Naive thymus-derived CD4-positive, alpha-beta T cell (primary cell): ENCODE measurements around the gene PPM1H. TPM values are rescaled to one million over a fixed set of nuclear protein-coding genes. Genes with fewer than 3 reads are reported as not detected.

ENCODE experiments used
- ATAC-seq: fragments of 150-1000 bp; cut with Tn5 transposase; 2 replicates; pipeline ENCODE4 v1.10.0; 2021; ENCODE audit warnings: mild to moderate bottlenecking, moderate library complexity
- CTCF ChIA-PET: fragments of 350-600 bp; sonication (Branson Sonifier 250); formaldehyde crosslinking; loops from one replicate; lab custom pipeline; 2021; ENCODE audit warnings: antibody characterized with exemption; lab: Charles Lee
- POLR2A ChIA-PET: fragments of 350-600 bp; sonication (Branson Sonifier 250); formaldehyde crosslinking; loops from one replicate; lab custom pipeline; 2021; ENCODE audit warnings: antibody characterized with exemption, inconsistent platforms; lab: Charles Lee
- DNase-seq, 9 donors: peaks; one replicate each; pipeline versions ENCODE4 v3.0.0 to v3.0.0-alpha.2; 2020 to 2022; ENCODE audit warnings: mixed read lengths in 1 of 9
- H3K27ac ChIP-seq: one replicate; pipeline ENCODE4 v1.7.0; 2013; ENCODE audit warnings: mild to moderate bottlenecking, low read depth, low read length, moderate library complexity
- H3K27me3 ChIP-seq, 2 donors: one replicate each; pipeline ENCODE4 v1.7.0; 2013; ENCODE audit warnings: low read length in 2 of 2, mild to moderate bottlenecking in 2 of 2, moderate library complexity in 2 of 2; ENCODE audit not compliant: control insufficient read depth in 2 of 2, insufficient read depth in 2 of 2
- H3K36me3 ChIP-seq, 3 experiments: 1 replicate in 2 of 3; 2 replicates in 1 of 3; pipeline ENCODE4 v1.7.0; 2013; ENCODE audit warnings: low read length in 3 of 3, mild to moderate bottlenecking in 3 of 3, moderate library complexity in 1 of 3; ENCODE audit not compliant: insufficient read depth in 3 of 3, control insufficient read depth in 2 of 3
- H3K4me1 ChIP-seq, 2 donors: one replicate each; pipeline ENCODE4 v1.7.0; 2013; ENCODE audit warnings: low read length in 2 of 2, mild to moderate bottlenecking in 2 of 2, moderate library complexity in 1 of 2; ENCODE audit not compliant: control insufficient read depth in 2 of 2, insufficient read depth in 2 of 2
- H3K4me3 ChIP-seq: 2 replicates; pipeline ENCODE4 v1.7.0; 2013; ENCODE audit warnings: mild to moderate bottlenecking, low read length
- H3K9me3 ChIP-seq, 3 experiments: 1 replicate in 2 of 3; 2 replicates in 1 of 3; pipeline ENCODE4 v1.7.0; 2013; ENCODE audit warnings: low read length in 3 of 3; ENCODE audit not compliant: control insufficient read depth in 2 of 3
- H3K27ac Mint-ChIP-seq, 9 donors: one replicate each; pipeline ENCODE4 v1.8.0; 2020 to 2022; ENCODE audit warnings: mixed read lengths in 9 of 9, mild to moderate bottlenecking in 8 of 9, moderate library complexity in 5 of 9, inconsistent platforms in 2 of 9
- H3K27me3 Mint-ChIP-seq, 5 donors: one replicate each; pipeline ENCODE4 v1.8.0; 2021 to 2022; ENCODE audit warnings: mixed read lengths in 5 of 5, mild to moderate bottlenecking in 1 of 5
- H3K36me3 Mint-ChIP-seq, 5 donors: one replicate each; pipeline ENCODE4 v1.8.0; 2020 to 2022; ENCODE audit warnings: mixed read lengths in 5 of 5, mild to moderate bottlenecking in 3 of 5, inconsistent platforms in 1 of 5
- H3K4me1 Mint-ChIP-seq, 7 donors: one replicate each; pipeline ENCODE4 v1.8.0; 2020 to 2022; ENCODE audit warnings: mixed read lengths in 7 of 7, mild to moderate bottlenecking in 3 of 7, inconsistent platforms in 1 of 7
- H3K4me3 Mint-ChIP-seq, 10 donors: one replicate each; pipeline ENCODE4 v1.8.0; 2020 to 2022; ENCODE audit warnings: mild to moderate bottlenecking in 10 of 10, mixed read lengths in 10 of 10, moderate library complexity in 6 of 10, inconsistent platforms in 2 of 10
- H3K9me3 Mint-ChIP-seq, 11 donors: one replicate each; pipeline ENCODE4 v1.8.0; 2020 to 2022; ENCODE audit warnings: mixed read lengths in 11 of 11, mild to moderate bottlenecking in 4 of 11, inconsistent platforms in 1 of 11, moderate library complexity in 1 of 11
- intact Hi-C, 2 donors: fragments of 100-400 bp; cut with micrococcal nuclease; formaldehyde crosslinking; loops; one replicate each; pipeline ENCODE4 v1.15.1; 2023
- polyA plus RNA-seq, 2 donors: library from polyadenylated mRNA; unstranded; fragments of 300-500 nt; fragmentation: Illumina TruSeq; gene quantifications; one replicate each; pipeline ENCODE4 v1.2.3, GENCODE V29; 2021
- total RNA-seq, 6 experiments: library from RNA in 5 of 6; stranded (reverse) in 5 of 6; gene quantifications; 1 replicate in 5 of 6; 2 replicates in 1 of 6; pipeline ENCODE4 v1.2.3 and lab custom pipeline; 2021 to 2026

PPM1H gene
- total and polyA plus RNA-seq, 7 experiments from 2014 or later, result 0.08 to 2.1 (median 0.34) TPM; not detected in 4

- H3K36me3 Mint-ChIP-seq, result no peaks in the 10 kb centered on the region
Measured at GRCh38 chr12:62720025-62720424, 214.9 kb downstream of the PPM1H start.

GRCh38 chr12:62718762-62719426, 216.1 kb downstream of the PPM1H start:
- Mint-ChIP-seq H3K9me3 (no peaks in the 10 kb centered on the region), H3K27me3 (peaks cover 0 to 5% (median 0%) of the 10 kb centered on the region in 5 donors), H3K27ac (no peak overlapping the region), H3K36me3 (no peaks in the 10 kb centered on the region), H3K4me1 (no peaks in the 10 kb centered on the region), H3K4me3 (no peak overlapping the region)
- H3K27me3 ChIP-seq, result no peaks in the 10 kb centered on the region
- DNase-seq (no peak), ATAC-seq (no peak)
- H3K4me3 ChIP-seq, result no peak overlapping the region
- ChIA-PET POLR2A (no interaction called here), CTCF (interaction anchor here (0.6 kb wide), 1 partner anchor 13 kb away, joined by 4 read pairs; no protein-coding TSS in a partner anchor)
- no peaks in the 10 kb centered on the region for H3K9me3 ChIP-seq
- no peaks in the 10 kb centered on the region for H3K36me3 ChIP-seq
- H3K4me1 ChIP-seq, result no peaks in the 10 kb centered on the region
- no peak overlapping the region for H3K27ac ChIP-seq
- intact Hi-C loops, result loop anchor here in 1 of 2 donors (10.0 kb wide), 1 partner anchor 114 kb away; no protein-coding TSS in a partner anchor

More at GRCh38 chr12:62720025-62720424, 214.9 kb downstream of the PPM1H start:
- CTCF ChIA-PET, result no interaction called here
- no peaks in the 10 kb centered on the region for H3K36me3 ChIP-seq
- no peak for DNase-seq
- H3K27ac Mint-ChIP-seq, result no peak overlapping the region
- H3K4me3 ChIP-seq, result no peak overlapping the region
- no peaks in the 10 kb centered on the region for H3K9me3 ChIP-seq
- ATAC-seq, result no peak
- H3K27me3 ChIP-seq, result no peaks in the 10 kb centered on the region
- no peak overlapping the region for H3K27ac ChIP-seq
- no peak overlapping the region for H3K4me3 Mint-ChIP-seq
- H3K27me3 Mint-ChIP-seq, result peaks cover 0 to 5% (median 0%) of the 10 kb centered on the region in 5 donors
- H3K4me1 ChIP-seq, result no peaks in the 10 kb centered on the region
- H3K4me1 Mint-ChIP-seq, result no peaks in the 10 kb centered on the region
- H3K9me3 Mint-ChIP-seq, result no peaks in the 10 kb centered on the region
- POLR2A ChIA-PET, result no interaction called here
- intact Hi-C loops, result no loop called here

GRCh38 chr12:62717643-62718042, 217.3 kb downstream of the PPM1H start:
- Mint-ChIP-seq H3K27me3 (peaks cover 0 to 5% (median 0%) of the 10 kb centered on the region in 5 donors), H3K9me3 (no peaks in the 10 kb centered on the region), H3K4me3 (no peak overlapping the region), H3K27ac (no peak overlapping the region), H3K4me1 (no peaks in the 10 kb centered on the region), H3K36me3 (no peaks in the 10 kb centered on the region)
- ChIA-PET CTCF (no interaction called here), POLR2A (no interaction called here)
- H3K36me3 ChIP-seq, result no peaks in the 10 kb centered on the region
- H3K9me3 ChIP-seq, result no peaks in the 10 kb centered on the region
- DNase-seq (no peak), ATAC-seq (no peak)
- intact Hi-C loops, result loop anchor here in 1 of 2 donors (10.0 kb wide), 1 partner anchor 113 kb away; no protein-coding TSS in a partner anchor
- no peak overlapping the region for H3K27ac ChIP-seq
- H3K27me3 ChIP-seq, result no peaks in the 10 kb centered on the region
- no peaks in the 10 kb centered on the region for H3K4me1 ChIP-seq
- no peak overlapping the region for H3K4me3 ChIP-seq

GRCh38 chr12:62716866-62717525, 218.0 kb downstream of the PPM1H start:
- no peaks in the 10 kb centered on the region for H3K9me3 Mint-ChIP-seq
- H3K36me3 Mint-ChIP-seq, result no peaks in the 10 kb centered on the region
- Histone ChIP-seq H3K4me1 (no peaks in the 10 kb centered on the region), H3K4me3 (no peak overlapping the region), H3K27me3 (no peaks in the 10 kb centered on the region), H3K36me3 (no peaks in the 10 kb centered on the region), H3K27ac (no peak overlapping the region), H3K9me3 (no peaks in the 10 kb centered on the region)
- ChIA-PET POLR2A (no interaction called here), CTCF (interaction anchor here (0.6 kb wide), 1 partner anchor 178 kb away, joined by 3 read pairs; no protein-coding TSS in a partner anchor)
- peaks cover 0 to 5% (median 0%) of the 10 kb centered on the region in 5 donors for H3K27me3 Mint-ChIP-seq
- no peak overlapping the region for H3K4me3 Mint-ChIP-seq
- DNase-seq (no peak), ATAC-seq (no peak)
- intact Hi-C loops, result loop anchor here in 1 of 2 donors (10.0 kb wide), 1 partner anchor 112 kb away; no protein-coding TSS in a partner anchor
- H3K27ac Mint-ChIP-seq, result no peak overlapping the region
- H3K4me1 Mint-ChIP-seq, result no peaks in the 10 kb centered on the region

- H3K4me1 Mint-ChIP-seq, result no peaks in the 10 kb centered on the region
- ATAC-seq (no peak), DNase-seq (no peak)
- H3K36me3 Mint-ChIP-seq, result no peaks in the 10 kb centered on the region
- Histone ChIP-seq H3K27ac (no peak overlapping the region), H3K36me3 (no peaks in the 10 kb centered on the region), H3K9me3 (no peaks in the 10 kb centered on the region), H3K4me3 (no peak overlapping the region), H3K27me3 (no peaks in the 10 kb centered on the region), H3K4me1 (no peaks in the 10 kb centered on the region)
- ChIA-PET CTCF (interaction anchor here (0.6 kb wide), 1 partner anchor 177 kb away, joined by 3 read pairs; no protein-coding TSS in a partner anchor), POLR2A (no interaction called here)
- H3K27me3 Mint-ChIP-seq, result peaks cover 0 to 5% (median 0%) of the 10 kb centered on the region in 5 donors
- H3K27ac Mint-ChIP-seq, result no peak overlapping the region
- no peak overlapping the region for H3K4me3 Mint-ChIP-seq
- H3K9me3 Mint-ChIP-seq, result no peaks in the 10 kb centered on the region
- intact Hi-C loops, result loop anchor here in 1 of 2 donors (10.0 kb wide), 1 partner anchor 111 kb away; no protein-coding TSS in a partner anchor
Measured at GRCh38 chr12:62716037-62716436, 218.9 kb downstream of the PPM1H start.

- Mint-ChIP-seq H3K27ac (peak overlapping the region in 1 of 9 donors; percentile 63), H3K9me3 (no peaks in the 10 kb centered on the region), H3K4me1 (no peaks in the 10 kb centered on the region), H3K27me3 (peaks cover 0 to 5% (median 0%) of the 10 kb centered on the region in 5 donors), H3K4me3 (no peak overlapping the region), H3K36me3 (no peaks in the 10 kb centered on the region)
- Histone ChIP-seq H3K4me3 (no peak overlapping the region), H3K9me3 (no peaks in the 10 kb centered on the region), H3K36me3 (no peaks in the 10 kb centered on the region), H3K4me1 (no peaks in the 10 kb centered on the region), H3K27me3 (no peaks in the 10 kb centered on the region), H3K27ac (no peak overlapping the region)
- intact Hi-C loops, result loop anchor here in 1 of 2 donors (10.0 kb wide), 1 partner anchor 110 kb away; no protein-coding TSS in a partner anchor
- POLR2A ChIA-PET, result no interaction called here
- DNase-seq, result no peak
- CTCF ChIA-PET, result no interaction called here
- ATAC-seq, result no peak
Measured at GRCh38 chr12:62714774-62715721, 219.9 kb downstream of the PPM1H start.
